ENCODE results near the gene ARHGEF19. TPM values are rescaled to one million over a fixed set of nuclear protein-coding genes. Genes with fewer than 3 reads are reported as not detected.
"Not testable (repeated sequence)": the region's sequence is repeated elsewhere in the genome, so short reads cannot be mapped to it uniquely, and the experiment has no call there.

ARHGEF19 gene
- total and polyA plus RNA-seq, 10 donors, result 3.5 to 12.9 (median 7.8) TPM

- H3K4me3 ChIP-seq, result no peak overlapping the region
- peaks cover 0 to 40% (median 19%) of the 10 kb centered on the region in 7 donors for H3K27me3 ChIP-seq (replicated peaks in 1 of 7)
- TF ChIP-seq CTCF (IDR thresholded peaks at IDR 0.05 in 8 of 11, conservative IDR thresholded peaks at IDR 0.05 in 3 of 11) (no peak), POLR2AphosphoS5 (IDR thresholded peaks at IDR 0.05) (no peak), POLR2A (IDR thresholded peaks at IDR 0.05) (no peak)
- intact Hi-C loops (cut with DNase I; ENCODE audit: low total_unique reads), result no loop called here
- H3K27ac ChIP-seq, result no peak overlapping the region
- DNase-seq, result peak; percentile 58
- WGBS, 5 donors, result 80 to 88% (median 84%) methylated on average over 11 to 13 of the region's 13 CpGs
- H3K4me1 ChIP-seq, result peaks cover 0 to 29% (median 13%) of the 10 kb centered on the region in 6 donors
- peaks cover 0 to 16% (median 0%) of the 10 kb centered on the region in 8 donors for H3K9me3 ChIP-seq
- peaks cover 0 to 29% (median 4%) of the 10 kb centered on the region in 6 donors for H3K36me3 ChIP-seq
Observed at GRCh38 chr1:16229976-16230740, 17.7 kb upstream of the ARHGEF19 start.

- TF ChIP-seq POLR2A (IDR thresholded peaks at IDR 0.05) (no peak), CTCF (IDR thresholded peaks at IDR 0.05 in 8 of 11, conservative IDR thresholded peaks at IDR 0.05 in 3 of 11) (no peak), POLR2AphosphoS5 (IDR thresholded peaks at IDR 0.05) (peak; percentile 26 to 74 (median 70))
- no peak overlapping the region for H3K27ac ChIP-seq
- 27 to 61% (median 30%) methylated on average over 26 to 46 of the region's 46 CpGs for WGBS, 5 donors
- peaks cover 0 to 26% (median 13%) of the 10 kb centered on the region in 6 donors for H3K4me1 ChIP-seq
- H3K4me3 ChIP-seq, result peak overlapping the region in 5 of 8 donors; percentile 4 to 53 (median 11)
- peaks cover 0 to 16% (median 0%) of the 10 kb centered on the region in 8 donors for H3K9me3 ChIP-seq
- intact Hi-C loops (cut with DNase I; ENCODE audit: low total_unique reads), result no loop called here
- H3K27me3 ChIP-seq (replicated peaks in 1 of 7), result peaks cover 0 to 42% (median 19%) of the 10 kb centered on the region in 7 donors
- DNase-seq, result no peak
- H3K36me3 ChIP-seq, result peaks cover 0 to 17% (median 0%) of the 10 kb centered on the region in 6 donors
Observed at GRCh38 chr1:16226490-16227179, 14.2 kb upstream of the ARHGEF19 start.

GRCh38 chr1:16226129-16226489, 13.7 kb upstream of the ARHGEF19 start:
- Histone ChIP-seq H3K4me3 (peak overlapping the region in 1 of 8 donors; percentile 53), H3K27ac (no peak overlapping the region), H3K4me1 (peaks cover 0 to 26% (median 13%) of the 10 kb centered on the region in 6 donors), H3K36me3 (peaks cover 0 to 12% (median 0%) of the 10 kb centered on the region in 6 donors), H3K27me3 (replicated peaks in 1 of 7) (peaks cover 0 to 42% (median 19%) of the 10 kb centered on the region in 7 donors), H3K9me3 (peaks cover 0 to 16% (median 0%) of the 10 kb centered on the region in 8 donors)
- WGBS, 5 donors, result 91 to 99% (median 94%) methylated on average over 7 of the region's 7 CpGs
- no peak for TF ChIP-seq CTCF (IDR thresholded peaks at IDR 0.05 in 8 of 11, conservative IDR thresholded peaks at IDR 0.05 in 3 of 11)
- TF ChIP-seq POLR2A (IDR thresholded peaks at IDR 0.05), result no peak
- TF ChIP-seq POLR2AphosphoS5 (IDR thresholded peaks at IDR 0.05), result no peak
- no peak for DNase-seq
- intact Hi-C loops (cut with DNase I; ENCODE audit: low total_unique reads), result no loop called here

- 59 to 83% (median 61%) methylated on average over 3 of the region's 3 CpGs for WGBS, 5 donors
- peaks cover 0 to 16% (median 0%) of the 10 kb centered on the region in 8 donors for H3K9me3 ChIP-seq
- H3K27me3 ChIP-seq (replicated peaks in 1 of 7), result peaks cover 0 to 42% (median 19%) of the 10 kb centered on the region in 7 donors
- no peak overlapping the region for H3K27ac ChIP-seq
- H3K4me3 ChIP-seq, result no peak overlapping the region
- intact Hi-C loops (cut with DNase I; ENCODE audit: low total_unique reads), result no loop called here
- TF ChIP-seq POLR2A (IDR thresholded peaks at IDR 0.05) (no peak), CTCF (IDR thresholded peaks at IDR 0.05 in 8 of 11, conservative IDR thresholded peaks at IDR 0.05 in 3 of 11) (no peak), POLR2AphosphoS5 (IDR thresholded peaks at IDR 0.05) (no peak)
- DNase-seq, result no peak
- H3K36me3 ChIP-seq, result no peaks in the 10 kb centered on the region
- H3K4me1 ChIP-seq, result peaks cover 0 to 33% (median 13%) of the 10 kb centered on the region in 6 donors
Observed at GRCh38 chr1:16224472-16224871, 12.0 kb upstream of the ARHGEF19 start.

GRCh38 chr1:16222716-16223115, 10.3 kb upstream of the ARHGEF19 start:
- 91 to 96% (median 95%) methylated on average over 14 of the region's 14 CpGs for WGBS, 5 donors
- H3K36me3 ChIP-seq; DNase-seq; intact Hi-C loops (cut with DNase I; ENCODE audit: low total_unique reads); H3K4me3 ChIP-seq; H3K27ac ChIP-seq: not testable (repeated sequence)
- Histone ChIP-seq H3K4me1 (peaks cover 0 to 29% (median 9%) of the 10 kb centered on the region in 6 donors), H3K9me3 (peaks cover 0 to 16% (median 0%) of the 10 kb centered on the region in 8 donors), H3K27me3 (replicated peaks in 1 of 7) (peaks cover 0 to 28% (median 14%) of the 10 kb centered on the region in 7 donors)

Measured in spleen (tissue), 11 donors.